Measurements from ENCODE around the gene EVPL. TPM values are rescaled to one million over a fixed set of nuclear protein-coding genes. Genes with fewer than 3 reads are reported as not detected.

The EVPL gene
- total and polyA plus RNA-seq, 2 of the 13 experiments (the other 11 are each of a cell fraction or from before 2014, with no cell fraction given), result 2.1 to 8.2 TPM

DNA sequence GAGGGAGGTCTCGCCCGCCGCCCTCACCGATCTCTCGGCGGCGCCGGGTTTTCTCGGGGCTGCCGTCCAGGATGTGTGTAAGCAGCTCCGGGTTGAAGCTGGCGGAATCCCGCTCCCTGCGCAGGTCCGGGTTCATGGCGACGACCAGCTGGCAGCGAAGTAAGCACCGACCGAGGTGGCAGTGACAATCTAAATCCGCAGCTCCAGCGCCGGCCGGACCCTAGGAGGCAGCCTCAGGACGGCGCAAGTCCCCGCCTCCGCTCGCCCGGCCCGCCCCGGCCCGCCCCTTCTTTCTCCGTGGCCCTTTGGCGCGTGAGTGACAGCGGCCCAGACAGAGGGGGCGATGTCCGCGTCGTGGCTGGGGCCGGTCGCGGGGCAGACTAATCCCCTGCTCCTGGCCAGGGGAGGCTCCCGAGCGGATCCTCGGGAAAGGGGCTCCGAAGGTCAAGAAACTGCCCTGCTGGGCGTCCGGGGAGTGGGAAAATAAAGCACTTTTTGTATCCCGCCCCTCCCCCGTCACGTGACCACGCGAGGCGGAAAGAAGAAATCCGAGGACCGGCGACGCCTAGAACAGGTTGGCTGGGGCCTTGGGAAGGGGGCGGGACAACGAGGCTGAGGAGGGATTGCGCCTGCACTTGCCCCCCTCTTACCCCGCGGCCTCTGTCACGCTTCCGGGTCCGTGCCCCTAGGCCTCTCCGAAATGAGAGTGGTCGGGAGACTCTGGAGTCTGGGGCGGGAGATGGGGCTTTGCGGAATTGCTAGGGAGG lies 48.0 kb downstream of the EVPL start, which contains the start of the genes ACOX1 and TEN1 (continued):
- TF ChIP-seq KLF16 (CRISPR knock-in tag; IDR thresholded peaks at IDR 0.05), result peak in 1 of 2 experiments; percentile 92; a peak in 1 of 4 replicates
- no peak for TF ChIP-seq SYNCRIP (IDR thresholded peaks at IDR 0.05; ENCODE audit: insufficient read depth, low read depth, low read length)
- TF ChIP-seq WIZ (CRISPR knock-in tag; IDR thresholded peaks at IDR 0.05), result 0 out of 2 replicates have a peak, but pooled peaks have one; percentile 28
- TF ChIP-seq ARNTL (CRISPR knock-in tag; IDR thresholded peaks at IDR 0.05), result peak; percentile 96
- peak; percentile 81 for TF ChIP-seq ISL2 (CRISPR knock-in tag; IDR thresholded peaks at IDR 0.05)
- peak; percentile 78 for TF ChIP-seq NCOA1 (CRISPR knock-in tag; IDR thresholded peaks at IDR 0.05)
- TF ChIP-seq KLF15 (CRISPR knock-in tag; IDR thresholded peaks at IDR 0.05; ENCODE audit: borderline replicate concordance), result peak; percentile 82; the same call in 1 of the 2 replicates
- TF ChIP-seq, protein P1, sequence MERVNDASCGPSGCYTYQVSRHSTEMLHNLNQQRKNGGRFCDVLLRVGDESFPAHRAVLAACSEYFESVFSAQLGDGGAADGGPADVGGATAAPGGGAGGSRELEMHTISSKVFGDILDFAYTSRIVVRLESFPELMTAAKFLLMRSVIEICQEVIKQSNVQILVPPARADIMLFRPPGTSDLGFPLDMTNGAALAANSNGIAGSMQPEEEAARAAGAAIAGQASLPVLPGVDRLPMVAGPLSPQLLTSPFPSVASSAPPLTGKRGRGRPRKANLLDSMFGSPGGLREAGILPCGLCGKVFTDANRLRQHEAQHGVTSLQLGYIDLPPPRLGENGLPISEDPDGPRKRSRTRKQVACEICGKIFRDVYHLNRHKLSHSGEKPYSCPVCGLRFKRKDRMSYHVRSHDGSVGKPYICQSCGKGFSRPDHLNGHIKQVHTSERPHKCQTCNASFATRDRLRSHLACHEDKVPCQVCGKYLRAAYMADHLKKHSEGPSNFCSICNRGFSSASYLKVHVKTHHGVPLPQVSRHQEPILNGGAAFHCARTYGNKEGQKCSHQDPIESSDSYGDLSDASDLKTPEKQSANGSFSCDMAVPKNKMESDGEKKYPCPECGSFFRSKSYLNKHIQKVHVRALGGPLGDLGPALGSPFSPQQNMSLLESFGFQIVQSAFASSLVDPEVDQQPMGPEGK (CRISPR knock-in tag; IDR thresholded peaks at IDR 0.05), result peak; percentile 88
- TF ChIP-seq ZNF713 (CRISPR knock-in tag; IDR thresholded peaks at IDR 0.05), result no peak
- TF ChIP-seq NR2C2 (CRISPR knock-in tag; IDR thresholded peaks at IDR 0.05; ENCODE audit: borderline replicate concordance), result peak; percentile 85
- peak; percentile 84 for TF ChIP-seq ZNF784 (CRISPR knock-in tag; IDR thresholded peaks at IDR 0.05; ENCODE audit: borderline replicate concordance)
- TF ChIP-seq ZBED4 (CRISPR knock-in tag; IDR thresholded peaks at IDR 0.05; ENCODE audit: borderline replicate concordance), result 0 out of 2 replicates have a peak, but pooled peaks have one; percentile 77
- TF ChIP-seq ZNF777 (CRISPR knock-in tag; IDR thresholded peaks at IDR 0.05), result peak; percentile 49; the same call in 1 of the 2 replicates
- peak; percentile 77 for TF ChIP-seq HES4 (CRISPR knock-in tag; IDR thresholded peaks at IDR 0.05; ENCODE audit: borderline replicate concordance)
- TF ChIP-seq ZBTB20 (CRISPR knock-in tag; IDR thresholded peaks at IDR 0.05; ENCODE audit: borderline replicate concordance, low read depth), result peak; percentile 46; the same call in 1 of the 2 replicates
- TF ChIP-seq IRF1 (CRISPR knock-in tag; IDR thresholded peaks at IDR 0.05; ENCODE audit: low read depth), result peak; percentile 56; the same call in 1 of the 2 replicates
- no peak for TF ChIP-seq FLYWCH1 (CRISPR knock-in tag; IDR thresholded peaks at IDR 0.05)
- TF ChIP-seq HNRNPK (IDR thresholded peaks at IDR 0.05; ENCODE audit: low read depth, low read length, poor library complexity, severe bottlenecking), result peak; percentile 48
- peak; percentile 79 for TF ChIP-seq NFYB (CRISPR knock-in tag; IDR thresholded peaks at IDR 0.05)
- peak; percentile 92 for TF ChIP-seq ZNF333 (CRISPR knock-in tag; IDR thresholded peaks at IDR 0.05; ENCODE audit: borderline replicate concordance)
- peak; percentile 98 for TF ChIP-seq ELF3 (CRISPR knock-in tag; IDR thresholded peaks at IDR 0.05)

All from HepG2 (cell line).